ENCODE data around the gene OR51F1.
"Not testable (repeated sequence)": the region's sequence is repeated elsewhere in the genome, so short reads cannot be mapped to it uniquely, and the experiment has no call there.

The OR51F1 gene

GRCh38 chr11:4769838-4770237 lies at the start of gene OR51F1:
Gene OR51F1, minus strand, starts transcription at chr11:4769938. Its CDS starts 0 bp downstream, at chr11:4769938.
- no peak within 1 kb of the TSS for H3K4me3 ChIP-seq (ENCODE audit: control insufficient read depth, low read depth, low read length)
- TF ChIP-seq CTCF (conservative IDR thresholded peaks at IDR 0.05; ENCODE audit: control insufficient read depth, insufficient read depth, low read depth, low read length) = no peak
- no peak for DNase-seq (ENCODE audit: low read depth)

GRCh38 chr11:4809246-4809645 lies 39.5 kb upstream of the OR51F1 start:
- no peak for TF ChIP-seq CTCF (conservative IDR thresholded peaks at IDR 0.05; ENCODE audit: control insufficient read depth, insufficient read depth, low read depth, low read length)
- DNase-seq (ENCODE audit: low read depth) = no peak
- no peak overlapping the region for H3K4me3 ChIP-seq (ENCODE audit: control insufficient read depth, low read depth, low read length)

- DNase-seq (ENCODE audit: low read depth) = no peak
- no peak for TF ChIP-seq CTCF (conservative IDR thresholded peaks at IDR 0.05; ENCODE audit: control insufficient read depth, insufficient read depth, low read depth, low read length)
- no peak overlapping the region for H3K4me3 ChIP-seq (ENCODE audit: control insufficient read depth, low read depth, low read length)
Observed at GRCh38 chr11:4808476-4808875, 38.7 kb upstream of the OR51F1 start.

GRCh38 chr11:4804280-4804679 lies 34.5 kb upstream of the OR51F1 start, which contains the start of gene OR52R1:
Gene OR52R1, minus strand, starts transcription at chr11:4804380. Its CDS starts 0 bp downstream, at chr11:4804380.
- no peak within 1 kb of the TSS for H3K4me3 ChIP-seq (ENCODE audit: control insufficient read depth, low read depth, low read length)
- TF ChIP-seq CTCF (conservative IDR thresholded peaks at IDR 0.05; ENCODE audit: control insufficient read depth, insufficient read depth, low read depth, low read length) = no peak
- no peak for DNase-seq (ENCODE audit: low read depth)

GRCh38 chr11:4801316-4801715 lies 31.6 kb upstream of the OR51F1 start:
- not testable (repeated sequence) for DNase-seq (ENCODE audit: low read depth); H3K4me3 ChIP-seq (ENCODE audit: control insufficient read depth, low read depth, low read length)

- H3K4me3 ChIP-seq (ENCODE audit: control insufficient read depth, low read depth, low read length) = no peak overlapping the region
- no peak for TF ChIP-seq CTCF (conservative IDR thresholded peaks at IDR 0.05; ENCODE audit: control insufficient read depth, insufficient read depth, low read depth, low read length)
- no peak for DNase-seq (ENCODE audit: low read depth)
Observed at GRCh38 chr11:4798427-4799183, 28.9 kb upstream of the OR51F1 start.

GRCh38 chr11:4797206-4797605 lies 27.5 kb upstream of the OR51F1 start:
- no peak overlapping the region for H3K4me3 ChIP-seq (ENCODE audit: control insufficient read depth, low read depth, low read length)
- TF ChIP-seq CTCF (conservative IDR thresholded peaks at IDR 0.05; ENCODE audit: control insufficient read depth, insufficient read depth, low read depth, low read length) = no peak
- DNase-seq (ENCODE audit: low read depth) = peak; percentile 10

Measured in fibroblast of mammary gland (primary cell).